ENCODE results near the gene CDK6.

- TF ChIP-seq, protein P1, sequence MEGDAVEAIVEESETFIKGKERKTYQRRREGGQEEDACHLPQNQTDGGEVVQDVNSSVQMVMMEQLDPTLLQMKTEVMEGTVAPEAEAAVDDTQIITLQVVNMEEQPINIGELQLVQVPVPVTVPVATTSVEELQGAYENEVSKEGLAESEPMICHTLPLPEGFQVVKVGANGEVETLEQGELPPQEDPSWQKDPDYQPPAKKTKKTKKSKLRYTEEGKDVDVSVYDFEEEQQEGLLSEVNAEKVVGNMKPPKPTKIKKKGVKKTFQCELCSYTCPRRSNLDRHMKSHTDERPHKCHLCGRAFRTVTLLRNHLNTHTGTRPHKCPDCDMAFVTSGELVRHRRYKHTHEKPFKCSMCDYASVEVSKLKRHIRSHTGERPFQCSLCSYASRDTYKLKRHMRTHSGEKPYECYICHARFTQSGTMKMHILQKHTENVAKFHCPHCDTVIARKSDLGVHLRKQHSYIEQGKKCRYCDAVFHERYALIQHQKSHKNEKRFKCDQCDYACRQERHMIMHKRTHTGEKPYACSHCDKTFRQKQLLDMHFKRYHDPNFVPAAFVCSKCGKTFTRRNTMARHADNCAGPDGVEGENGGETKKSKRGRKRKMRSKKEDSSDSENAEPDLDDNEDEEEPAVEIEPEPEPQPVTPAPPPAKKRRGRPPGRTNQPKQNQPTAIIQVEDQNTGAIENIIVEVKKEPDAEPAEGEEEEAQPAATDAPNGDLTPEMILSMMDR (IDR thresholded peaks at IDR 0.05 in 2 of 3, conservative IDR thresholded peaks at IDR 0.05 in 1 of 3; ENCODE audit: borderline replicate concordance in 1 of 3, insufficient read depth in 1 of 3, low read depth in 2 of 3, low read length in 2 of 3), result no peak
- TF ChIP-seq, protein P2, sequence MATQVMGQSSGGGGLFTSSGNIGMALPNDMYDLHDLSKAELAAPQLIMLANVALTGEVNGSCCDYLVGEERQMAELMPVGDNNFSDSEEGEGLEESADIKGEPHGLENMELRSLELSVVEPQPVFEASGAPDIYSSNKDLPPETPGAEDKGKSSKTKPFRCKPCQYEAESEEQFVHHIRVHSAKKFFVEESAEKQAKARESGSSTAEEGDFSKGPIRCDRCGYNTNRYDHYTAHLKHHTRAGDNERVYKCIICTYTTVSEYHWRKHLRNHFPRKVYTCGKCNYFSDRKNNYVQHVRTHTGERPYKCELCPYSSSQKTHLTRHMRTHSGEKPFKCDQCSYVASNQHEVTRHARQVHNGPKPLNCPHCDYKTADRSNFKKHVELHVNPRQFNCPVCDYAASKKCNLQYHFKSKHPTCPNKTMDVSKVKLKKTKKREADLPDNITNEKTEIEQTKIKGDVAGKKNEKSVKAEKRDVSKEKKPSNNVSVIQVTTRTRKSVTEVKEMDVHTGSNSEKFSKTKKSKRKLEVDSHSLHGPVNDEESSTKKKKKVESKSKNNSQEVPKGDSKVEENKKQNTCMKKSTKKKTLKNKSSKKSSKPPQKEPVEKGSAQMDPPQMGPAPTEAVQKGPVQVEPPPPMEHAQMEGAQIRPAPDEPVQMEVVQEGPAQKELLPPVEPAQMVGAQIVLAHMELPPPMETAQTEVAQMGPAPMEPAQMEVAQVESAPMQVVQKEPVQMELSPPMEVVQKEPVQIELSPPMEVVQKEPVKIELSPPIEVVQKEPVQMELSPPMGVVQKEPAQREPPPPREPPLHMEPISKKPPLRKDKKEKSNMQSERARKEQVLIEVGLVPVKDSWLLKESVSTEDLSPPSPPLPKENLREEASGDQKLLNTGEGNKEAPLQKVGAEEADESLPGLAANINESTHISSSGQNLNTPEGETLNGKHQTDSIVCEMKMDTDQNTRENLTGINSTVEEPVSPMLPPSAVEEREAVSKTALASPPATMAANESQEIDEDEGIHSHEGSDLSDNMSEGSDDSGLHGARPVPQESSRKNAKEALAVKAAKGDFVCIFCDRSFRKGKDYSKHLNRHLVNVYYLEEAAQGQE (IDR thresholded peaks at IDR 0.05; ENCODE audit: low read depth), result no peak
- no peak for TF ChIP-seq POLR2A (IDR thresholded peaks at IDR 0.05; ENCODE audit: borderline replicate concordance, extremely low read depth, insufficient read depth, insufficient read length)
- TF ChIP-seq YY1 (IDR thresholded peaks at IDR 0.05; ENCODE audit: extremely low read depth, insufficient replicate concordance, low read depth, low read length), result no peak
- TF ChIP-seq TCF7L2 (IDR thresholded peaks at IDR 0.05; ENCODE audit: borderline replicate concordance, extremely low read depth, insufficient read depth, insufficient read length), result no peak
- no peak for TF ChIP-seq EZH2 (IDR thresholded peaks at IDR 0.05)
- TF ChIP-seq, protein P3, sequence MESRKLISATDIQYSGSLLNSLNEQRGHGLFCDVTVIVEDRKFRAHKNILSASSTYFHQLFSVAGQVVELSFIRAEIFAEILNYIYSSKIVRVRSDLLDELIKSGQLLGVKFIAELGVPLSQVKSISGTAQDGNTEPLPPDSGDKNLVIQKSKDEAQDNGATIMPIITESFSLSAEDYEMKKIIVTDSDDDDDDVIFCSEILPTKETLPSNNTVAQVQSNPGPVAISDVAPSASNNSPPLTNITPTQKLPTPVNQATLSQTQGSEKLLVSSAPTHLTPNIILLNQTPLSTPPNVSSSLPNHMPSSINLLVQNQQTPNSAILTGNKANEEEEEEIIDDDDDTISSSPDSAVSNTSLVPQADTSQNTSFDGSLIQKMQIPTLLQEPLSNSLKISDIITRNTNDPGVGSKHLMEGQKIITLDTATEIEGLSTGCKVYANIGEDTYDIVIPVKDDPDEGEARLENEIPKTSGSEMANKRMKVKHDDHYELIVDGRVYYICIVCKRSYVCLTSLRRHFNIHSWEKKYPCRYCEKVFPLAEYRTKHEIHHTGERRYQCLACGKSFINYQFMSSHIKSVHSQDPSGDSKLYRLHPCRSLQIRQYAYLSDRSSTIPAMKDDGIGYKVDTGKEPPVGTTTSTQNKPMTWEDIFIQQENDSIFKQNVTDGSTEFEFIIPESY (IDR thresholded peaks at IDR 0.05; ENCODE audit: extremely low read depth, insufficient replicate concordance, low read length), result no peak
- TF ChIP-seq POLR2AphosphoS5 (IDR thresholded peaks at IDR 0.05; ENCODE audit: low read depth, low read length), result no peak
- no peak for TF ChIP-seq CEBPB (IDR thresholded peaks at IDR 0.05; ENCODE audit: low read depth)
- TF ChIP-seq, protein P4, sequence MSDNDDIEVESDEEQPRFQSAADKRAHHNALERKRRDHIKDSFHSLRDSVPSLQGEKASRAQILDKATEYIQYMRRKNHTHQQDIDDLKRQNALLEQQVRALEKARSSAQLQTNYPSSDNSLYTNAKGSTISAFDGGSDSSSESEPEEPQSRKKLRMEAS (IDR thresholded peaks at IDR 0.05), result no peak
- TF ChIP-seq SP1 (IDR thresholded peaks at IDR 0.05; ENCODE audit: low read depth), result no peak
Observed at GRCh38 chr7:92877367-92877766, 41.0 kb upstream of the CDK6 start.

All from HCT116 (cell line).